WTC11 (cell line): ENCODE results near the gene PCID2. TPM values are rescaled to one million over a fixed set of nuclear protein-coding genes. Genes with fewer than 3 reads are reported as not detected.
A peak's percentile ranks its signal among the peaks of the same experiment; 100 is the strongest.

Source experiments
- ATAC-seq: fragments of 200-7000 bp; cut with Tn5 transposase; 2 replicates; pipeline ENCODE4 v1.10.0; 2021; ENCODE audit warnings: mild to moderate bottlenecking, moderate library complexity
- CTCF ChIA-PET: fragments of 300-600 bp; sonication (Branson Sonifier 250); formaldehyde crosslinking; loops from one replicate; lab custom pipeline; 2021; ENCODE audit warnings: antibody characterized with exemption; lab: Charles Lee
- POLR2A ChIA-PET: fragments of 350-600 bp; sonication (Branson Sonifier 250); formaldehyde crosslinking; loops from one replicate; lab custom pipeline; 2021; ENCODE audit warnings: antibody characterized with exemption; lab: Charles Lee
- DNase-seq: peaks from one replicate; pipeline ENCODE4 v3.0.0; 2021; ENCODE audit warnings: low spot score
- H3K27ac Mint-ChIP-seq: 2 replicates; pipeline ENCODE4 v1.8.0; 2021; ENCODE audit warnings: mixed read lengths
- H3K27me3 Mint-ChIP-seq: 2 replicates; pipeline ENCODE4 v1.8.0; 2021; ENCODE audit warnings: low read depth, mild to moderate bottlenecking, moderate library complexity, mixed read lengths
- H3K36me3 Mint-ChIP-seq: 2 replicates; pipeline ENCODE4 v1.8.0; 2021; ENCODE audit warnings: mixed read lengths
- H3K4me1 Mint-ChIP-seq: 2 replicates; pipeline ENCODE4 v1.8.0; 2022; ENCODE audit warnings: mixed read lengths
- H3K4me3 Mint-ChIP-seq: 2 replicates; pipeline ENCODE4 v1.8.0; 2021; ENCODE audit warnings: mild to moderate bottlenecking, moderate library complexity, mixed read lengths
- H3K9me3 Mint-ChIP-seq: 2 replicates; pipeline ENCODE4 v1.8.0; 2021; ENCODE audit warnings: mixed read lengths
- CREB1 ChIP-seq: sonication (generic); formaldehyde crosslinking; IDR thresholded peaks from 2 replicates; pipeline ENCODE4 v1.8.0; 2023; ENCODE audit warnings: mild to moderate bottlenecking, missing genetic modification reagents
- ELF4 ChIP-seq: sonication (generic); formaldehyde crosslinking; IDR thresholded peaks from 2 replicates; pipeline ENCODE4 v1.8.1; 2022; ENCODE audit warnings: low read depth, mild to moderate bottlenecking, moderate library complexity, missing genetic modification reagents
- FOXJ3 ChIP-seq: sonication (generic); formaldehyde crosslinking; IDR thresholded peaks from 2 replicates; pipeline ENCODE4 v1.9.0; 2021; ENCODE audit warnings: missing genetic modification reagents, mild to moderate bottlenecking, borderline replicate concordance
- FOXK1 ChIP-seq: sonication (generic); formaldehyde crosslinking; IDR thresholded peaks from 2 replicates; pipeline ENCODE4 v1.8.0; 2022; ENCODE audit warnings: mild to moderate bottlenecking, moderate library complexity, missing genetic modification reagents
- GRHL2 ChIP-seq: fragments of 250-450 bp; sonication (Bioruptor Pico); IDR thresholded peaks from 2 replicates; pipeline ENCODE4 v1.8.0; 2022; ENCODE audit warnings: mild to moderate bottlenecking, moderate library complexity; ENCODE audit not compliant: insufficient replicate concordance, severe bottlenecking
- NFE2L1 ChIP-seq: sonication (generic); formaldehyde crosslinking; IDR thresholded peaks from 2 replicates; pipeline ENCODE4 v1.8.1; 2023; ENCODE audit warnings: missing genetic modification reagents
- NR2C2 ChIP-seq: sonication (generic); formaldehyde crosslinking; IDR thresholded peaks from 2 replicates; pipeline ENCODE4 v1.8.0; 2022; ENCODE audit warnings: mild to moderate bottlenecking, missing genetic modification reagents
- PRRX2 ChIP-seq: fragments of 250-450 bp; sonication (Bioruptor Pico); IDR thresholded peaks from 2 replicates; pipeline ENCODE4 v1.8.0; 2021; ENCODE audit warnings: mild to moderate bottlenecking
- RORB ChIP-seq: fragments of 250-450 bp; sonication (Bioruptor Pico); IDR thresholded peaks from 2 replicates; pipeline ENCODE4 v1.9.0; 2021; ENCODE audit warnings: mild to moderate bottlenecking
- SMAD3 ChIP-seq: sonication (generic); formaldehyde crosslinking; IDR thresholded peaks from 2 replicates; pipeline ENCODE4 v1.8.0; 2022; ENCODE audit warnings: missing genetic modification reagents, mild to moderate bottlenecking, borderline replicate concordance
- SOX15 ChIP-seq: fragments of 250-450 bp; sonication (Bioruptor Pico); IDR thresholded peaks from 2 replicates; pipeline ENCODE4 v1.9.0; 2021; ENCODE audit warnings: mild to moderate bottlenecking
- TCF7 ChIP-seq: sonication (generic); formaldehyde crosslinking; IDR thresholded peaks from 2 replicates; pipeline ENCODE4 v1.8.0; 2022; ENCODE audit warnings: mild to moderate bottlenecking, low read depth, missing genetic modification reagents, moderate library complexity
- ZBTB21 ChIP-seq: sonication (generic); formaldehyde crosslinking; IDR thresholded peaks from 2 replicates; pipeline ENCODE4 v1.8.1; 2023; ENCODE audit warnings: mild to moderate bottlenecking, missing genetic modification reagents, borderline replicate concordance
- ZNF232 ChIP-seq: sonication (generic); formaldehyde crosslinking; IDR thresholded peaks from 2 replicates; pipeline ENCODE4 v1.8.0; 2022; ENCODE audit warnings: mild to moderate bottlenecking, missing genetic modification reagents
- ZNF416 ChIP-seq: fragments of 250-450 bp; sonication (Bioruptor Pico); IDR thresholded peaks from 2 replicates; pipeline ENCODE4 v1.9.0; 2021; ENCODE audit warnings: mild to moderate bottlenecking, inconsistent platforms
- total RNA-seq: library from RNA; stranded (reverse); gene quantifications from 3 replicates; pipeline ENCODE4 v1.2.3, GENCODE V29; 2021
- TF ChIP-seq, protein P1 (sequence below): sonication (generic); formaldehyde crosslinking; IDR thresholded peaks from 2 replicates; pipeline ENCODE4 v1.8.0; 2023; ENCODE audit warnings: missing genetic modification reagents
- TF ChIP-seq, protein P2 (sequence below): fragments of 250-450 bp; sonication (Bioruptor Pico); IDR thresholded peaks from 2 replicates; pipeline ENCODE4 v1.9.0; 2021; ENCODE audit warnings: moderate library complexity, mild to moderate bottlenecking, inconsistent platforms, borderline replicate concordance
- TF ChIP-seq, protein P3 (sequence below): fragments of 250-450 bp; sonication (Bioruptor Pico); IDR thresholded peaks from 2 replicates; pipeline ENCODE4 v1.9.0; 2021; ENCODE audit warnings: mild to moderate bottlenecking
- TF ChIP-seq, protein P4 (sequence below): sonication (generic); formaldehyde crosslinking; IDR thresholded peaks from 2 replicates; pipeline ENCODE4 v1.8.1; 2023; ENCODE audit warnings: mild to moderate bottlenecking, missing genetic modification reagents, borderline replicate concordance

Gene PCID2
- total RNA-seq, 1 experiment from 2014 or later = 69.4 TPM

DNA sequence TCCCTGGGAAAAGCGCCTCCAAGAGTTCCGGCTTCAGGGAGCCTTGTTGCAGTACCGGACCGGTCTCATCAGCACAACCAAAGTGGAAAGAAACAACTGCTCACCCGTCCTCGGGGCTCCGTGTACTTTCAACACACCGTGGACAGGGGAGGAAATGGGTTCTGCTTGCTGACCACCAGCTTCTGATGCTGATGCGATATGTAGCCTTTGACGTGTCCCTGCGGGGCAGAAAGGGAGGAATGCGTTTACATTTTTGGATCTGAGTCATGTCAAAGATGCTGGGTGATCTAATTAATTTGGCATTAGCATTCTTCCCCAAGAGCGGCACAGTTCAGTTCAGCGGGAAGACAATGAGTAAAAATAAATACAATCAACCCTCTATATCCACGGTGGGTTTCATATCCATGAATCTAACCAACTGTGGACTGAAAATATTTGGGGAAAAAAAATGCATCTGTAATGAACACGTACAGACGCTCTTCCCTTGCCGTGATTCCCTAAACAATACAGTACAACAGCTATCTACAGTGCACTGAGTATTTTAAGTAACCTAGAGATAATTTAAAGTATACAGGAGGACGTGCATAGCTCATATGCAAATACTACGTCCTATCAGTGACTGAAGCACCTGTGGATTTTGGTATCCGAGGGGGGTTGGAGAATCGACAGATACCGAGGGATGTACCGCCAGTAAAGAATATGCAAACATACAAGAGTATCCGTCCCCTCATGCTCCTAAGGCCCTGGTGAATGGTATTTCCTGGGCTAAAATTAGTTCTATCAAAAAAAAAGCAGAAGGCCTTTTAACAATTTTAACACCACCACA lies 30.2 kb downstream of the PCID2 start:
- H3K4me1 Mint-ChIP-seq = peaks cover 16% of the 10 kb centered on the region
- no peaks in the 10 kb centered on the region for H3K9me3 Mint-ChIP-seq
- TF ChIP-seq ZNF416 (CRISPR knock-in tag) (no peak), RORB (CRISPR knock-in tag) (no peak), NFE2L1 (CRISPR knock-in tag) (no peak)
- ChIA-PET POLR2A (no interaction called here), CTCF (no interaction called here)
- no peak overlapping the region for H3K4me3 Mint-ChIP-seq
- DNase-seq (no peak), ATAC-seq (no peak)
- peaks cover 61% of the 10 kb centered on the region for H3K36me3 Mint-ChIP-seq
- no peak overlapping the region; the same call in 1 of the 2 replicates for H3K27ac Mint-ChIP-seq
- no peaks in the 10 kb centered on the region for H3K27me3 Mint-ChIP-seq

DNA sequence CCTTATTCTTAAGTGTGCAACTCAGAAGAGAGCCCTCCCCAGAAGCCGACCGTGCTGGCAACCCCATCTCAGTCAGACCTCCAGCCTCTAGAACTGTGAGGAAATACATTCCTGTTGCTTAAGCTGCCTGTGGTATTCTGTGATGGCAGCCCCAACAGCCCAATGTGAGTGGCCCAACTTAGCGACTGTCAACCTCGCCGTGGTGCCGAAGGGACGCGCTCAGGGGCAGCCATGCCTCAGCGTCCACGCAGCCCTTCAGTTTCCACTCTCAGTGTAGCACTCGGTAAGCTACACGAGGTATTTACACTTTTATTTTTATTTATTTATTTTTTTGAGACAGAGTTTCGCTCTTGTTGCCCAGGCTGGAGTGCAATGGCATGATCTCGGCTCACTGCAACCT lies 31.6 kb downstream of the PCID2 start:
- no peaks in the 10 kb centered on the region for H3K9me3 Mint-ChIP-seq
- no peak for TF ChIP-seq ZBTB21 (CRISPR knock-in tag)
- no peak for TF ChIP-seq ELF4 (CRISPR knock-in tag)
- TF ChIP-seq NR2C2 = no peak
- TF ChIP-seq, all 79 proteins: peak for 0
- ATAC-seq (no peak), DNase-seq (no peak)
- CTCF ChIA-PET = no interaction called here
- Mint-ChIP-seq H3K27ac (no peak overlapping the region), H3K4me1 (peaks cover 16% of the 10 kb centered on the region), H3K4me3 (no peak overlapping the region), H3K36me3 (peaks cover 52% of the 10 kb centered on the region), H3K27me3 (no peaks in the 10 kb centered on the region)
- POLR2A ChIA-PET = no interaction called here

DNA sequence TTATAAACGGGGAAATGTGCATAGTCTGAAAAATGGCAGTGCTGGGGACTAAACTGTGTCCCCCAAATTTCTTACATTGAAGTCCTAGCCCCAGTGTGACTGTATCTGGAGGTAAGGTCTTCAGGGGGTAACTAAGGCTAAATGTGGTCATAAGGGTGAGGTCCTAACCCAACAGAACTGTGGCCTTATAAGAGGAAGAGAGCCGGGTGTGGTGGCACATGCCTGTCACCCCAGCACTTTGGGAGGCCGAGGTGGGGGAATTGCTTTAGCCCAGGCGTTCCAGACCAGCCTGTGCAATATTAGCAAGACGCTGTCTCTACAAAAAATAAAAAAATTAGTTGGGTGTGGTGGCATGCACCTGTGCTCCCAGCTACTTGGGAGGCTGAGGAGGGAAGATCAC lies 32.2 kb downstream of the PCID2 start:
- Mint-ChIP-seq H3K27ac (no peak overlapping the region), H3K9me3 (no peaks in the 10 kb centered on the region), H3K4me1 (peaks cover 19% of the 10 kb centered on the region), H3K36me3 (peaks cover 53% of the 10 kb centered on the region), H3K27me3 (no peaks in the 10 kb centered on the region), H3K4me3 (no peak overlapping the region)
- ATAC-seq = no peak
- no peak for TF ChIP-seq SMAD3 (CRISPR knock-in tag)
- TF ChIP-seq GRHL2 (CRISPR knock-in tag) = no peak
- no peak for TF ChIP-seq PRRX2 (CRISPR knock-in tag)
- POLR2A ChIA-PET = no interaction called here
- CTCF ChIA-PET = no interaction called here
- DNase-seq = no peak

DNA sequence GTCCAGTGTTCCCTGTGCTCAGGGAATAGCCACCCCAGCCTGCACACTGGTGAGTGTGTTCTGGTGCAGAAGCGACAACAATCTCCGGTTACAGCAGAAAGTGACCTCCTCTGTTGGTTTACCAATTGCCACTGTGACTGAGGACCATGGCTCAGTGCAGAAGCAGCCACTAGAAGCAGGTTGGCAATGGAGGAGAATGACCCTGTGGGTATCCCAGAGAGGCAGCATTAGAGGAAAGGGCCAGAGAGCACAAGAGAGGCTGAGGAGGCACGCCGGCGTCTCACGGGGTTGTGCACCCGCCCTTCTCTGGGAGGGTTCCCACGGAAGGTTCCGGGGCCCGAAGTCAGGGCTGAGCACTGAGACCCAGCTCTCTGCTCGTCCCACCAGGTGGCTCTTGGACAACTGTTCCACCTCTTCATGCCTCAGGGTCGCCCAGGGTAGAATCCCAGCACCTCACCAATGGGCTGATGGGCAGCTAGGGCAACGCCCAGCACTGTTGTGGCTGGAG lies 36.0 kb downstream of the PCID2 start:
- DNase-seq (no peak), ATAC-seq (no peak)
- H3K27ac Mint-ChIP-seq = no peak overlapping the region
- H3K4me1 Mint-ChIP-seq = peaks cover 16% of the 10 kb centered on the region
- no peaks in the 10 kb centered on the region for H3K27me3 Mint-ChIP-seq
- H3K9me3 Mint-ChIP-seq = no peaks in the 10 kb centered on the region
- TF ChIP-seq SOX15 (CRISPR knock-in tag) = no peak
- TF ChIP-seq ELF4 (CRISPR knock-in tag) = no peak
- TF ChIP-seq, all 79 proteins: peak for 0
- POLR2A ChIA-PET = no interaction called here
- Mint-ChIP-seq H3K36me3 (peaks cover 38% of the 10 kb centered on the region), H3K4me3 (no peak overlapping the region)
- CTCF ChIA-PET = no interaction called here

DNA sequence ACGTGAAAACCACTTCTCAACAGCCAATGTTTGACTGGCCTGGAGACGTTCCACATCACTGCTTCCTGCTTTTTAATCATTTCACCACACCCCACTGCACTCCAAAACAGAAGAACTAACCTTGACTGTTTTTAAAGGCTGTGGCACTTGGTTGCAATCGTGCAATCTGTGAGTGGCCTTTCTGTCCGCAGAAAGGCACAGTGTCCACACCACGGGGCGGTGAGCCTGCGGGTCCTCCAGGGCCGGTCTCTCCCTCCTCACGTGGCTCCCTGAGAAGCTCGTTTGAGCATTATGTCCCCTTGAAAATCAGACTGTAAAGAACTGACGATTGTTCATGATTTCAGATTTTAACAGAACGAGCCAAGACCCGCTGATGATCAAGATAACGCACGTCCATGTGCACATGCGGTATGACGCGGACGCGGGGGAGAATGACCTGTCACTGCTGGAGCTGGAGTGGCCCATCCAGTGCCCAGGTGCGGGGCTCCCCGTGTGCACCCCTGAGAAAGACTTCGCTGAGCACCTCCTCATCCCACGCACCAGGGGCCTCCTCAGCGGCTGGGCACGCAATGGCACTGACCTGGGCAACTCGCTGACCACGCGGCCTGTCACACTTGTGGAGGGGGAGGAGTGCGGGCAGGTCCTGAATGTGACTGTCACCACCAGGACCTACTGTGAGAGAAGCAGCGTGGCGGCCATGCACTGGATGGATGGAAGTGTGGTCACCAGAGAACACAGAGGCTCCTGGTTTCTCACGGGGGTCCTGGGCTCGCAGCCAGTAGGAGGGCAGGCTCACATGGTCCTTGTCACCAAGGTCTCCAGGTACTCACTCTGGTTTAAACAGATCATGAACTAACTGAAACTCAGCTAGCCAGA lies 37.0 kb downstream of the PCID2 start:
- ChIA-PET POLR2A (no interaction called here), CTCF (no interaction called here)
- DNase-seq (no peak), ATAC-seq (no peak)
- Mint-ChIP-seq H3K36me3 (peaks cover 36% of the 10 kb centered on the region), H3K4me1 (peaks cover 16% of the 10 kb centered on the region), H3K27ac (peak overlapping the region; percentile 34; the same call in 1 of the 2 replicates), H3K4me3 (no peak overlapping the region), H3K27me3 (no peaks in the 10 kb centered on the region), H3K9me3 (no peaks in the 10 kb centered on the region)
- TF ChIP-seq, protein P1, sequence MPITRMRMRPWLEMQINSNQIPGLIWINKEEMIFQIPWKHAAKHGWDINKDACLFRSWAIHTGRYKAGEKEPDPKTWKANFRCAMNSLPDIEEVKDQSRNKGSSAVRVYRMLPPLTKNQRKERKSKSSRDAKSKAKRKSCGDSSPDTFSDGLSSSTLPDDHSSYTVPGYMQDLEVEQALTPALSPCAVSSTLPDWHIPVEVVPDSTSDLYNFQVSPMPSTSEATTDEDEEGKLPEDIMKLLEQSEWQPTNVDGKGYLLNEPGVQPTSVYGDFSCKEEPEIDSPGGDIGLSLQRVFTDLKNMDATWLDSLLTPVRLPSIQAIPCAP (CRISPR knock-in tag) = no peak
- TF ChIP-seq ZNF232 (CRISPR knock-in tag) (no peak), FOXJ3 (CRISPR knock-in tag) (no peak), FOXK1 (CRISPR knock-in tag) (no peak), CREB1 (CRISPR knock-in tag) (no peak), TCF7 (CRISPR knock-in tag) (no peak)
- TF ChIP-seq, protein P2, sequence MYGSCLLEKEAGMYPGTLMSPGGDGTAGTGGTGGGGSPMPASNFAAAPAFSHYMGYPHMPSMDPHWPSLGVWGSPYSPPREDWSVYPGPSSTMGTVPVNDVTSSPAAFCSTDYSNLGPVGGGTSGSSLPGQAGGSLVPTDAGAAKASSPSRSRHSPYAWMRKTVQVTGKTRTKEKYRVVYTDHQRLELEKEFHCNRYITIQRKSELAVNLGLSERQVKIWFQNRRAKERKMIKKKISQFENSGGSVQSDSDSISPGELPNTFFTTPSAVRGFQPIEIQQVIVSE (CRISPR knock-in tag) = no peak
- TF ChIP-seq, protein P3, sequence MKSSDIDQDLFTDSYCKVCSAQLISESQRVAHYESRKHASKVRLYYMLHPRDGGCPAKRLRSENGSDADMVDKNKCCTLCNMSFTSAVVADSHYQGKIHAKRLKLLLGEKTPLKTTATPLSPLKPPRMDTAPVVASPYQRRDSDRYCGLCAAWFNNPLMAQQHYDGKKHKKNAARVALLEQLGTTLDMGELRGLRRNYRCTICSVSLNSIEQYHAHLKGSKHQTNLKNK (CRISPR knock-in tag) = no peak
- TF ChIP-seq, protein P4, sequence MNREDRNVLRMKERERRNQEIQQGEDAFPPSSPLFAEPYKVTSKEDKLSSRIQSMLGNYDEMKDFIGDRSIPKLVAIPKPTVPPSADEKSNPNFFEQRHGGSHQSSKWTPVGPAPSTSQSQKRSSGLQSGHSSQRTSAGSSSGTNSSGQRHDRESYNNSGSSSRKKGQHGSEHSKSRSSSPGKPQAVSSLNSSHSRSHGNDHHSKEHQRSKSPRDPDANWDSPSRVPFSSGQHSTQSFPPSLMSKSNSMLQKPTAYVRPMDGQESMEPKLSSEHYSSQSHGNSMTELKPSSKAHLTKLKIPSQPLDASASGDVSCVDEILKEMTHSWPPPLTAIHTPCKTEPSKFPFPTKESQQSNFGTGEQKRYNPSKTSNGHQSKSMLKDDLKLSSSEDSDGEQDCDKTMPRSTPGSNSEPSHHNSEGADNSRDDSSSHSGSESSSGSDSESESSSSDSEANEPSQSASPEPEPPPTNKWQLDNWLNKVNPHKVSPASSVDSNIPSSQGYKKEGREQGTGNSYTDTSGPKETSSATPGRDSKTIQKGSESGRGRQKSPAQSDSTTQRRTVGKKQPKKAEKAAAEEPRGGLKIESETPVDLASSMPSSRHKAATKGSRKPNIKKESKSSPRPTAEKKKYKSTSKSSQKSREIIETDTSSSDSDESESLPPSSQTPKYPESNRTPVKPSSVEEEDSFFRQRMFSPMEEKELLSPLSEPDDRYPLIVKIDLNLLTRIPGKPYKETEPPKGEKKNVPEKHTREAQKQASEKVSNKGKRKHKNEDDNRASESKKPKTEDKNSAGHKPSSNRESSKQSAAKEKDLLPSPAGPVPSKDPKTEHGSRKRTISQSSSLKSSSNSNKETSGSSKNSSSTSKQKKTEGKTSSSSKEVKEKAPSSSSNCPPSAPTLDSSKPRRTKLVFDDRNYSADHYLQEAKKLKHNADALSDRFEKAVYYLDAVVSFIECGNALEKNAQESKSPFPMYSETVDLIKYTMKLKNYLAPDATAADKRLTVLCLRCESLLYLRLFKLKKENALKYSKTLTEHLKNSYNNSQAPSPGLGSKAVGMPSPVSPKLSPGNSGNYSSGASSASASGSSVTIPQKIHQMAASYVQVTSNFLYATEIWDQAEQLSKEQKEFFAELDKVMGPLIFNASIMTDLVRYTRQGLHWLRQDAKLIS (CRISPR knock-in tag) = no peak
